Choroid plexus epithelial cell (primary cell): Measurements from ENCODE around the gene SIX3.

ENCODE experiments used
- DNase-seq: peaks from one replicate; pipeline ENCODE4 v3.0.0-alpha.2; 2010; ENCODE audit warnings: low read depth
- H3K4me3 ChIP-seq: 2 replicates; pipeline ENCODE4 v1.5.1; 2011; ENCODE audit warnings: low read depth, mild to moderate bottlenecking, control low read depth, low read length, moderate library complexity
- TF ChIP-seq, protein P1 (sequence below): conservative IDR thresholded peaks from 2 replicates; pipeline ENCODE4 v1.5.1; 2011; ENCODE audit warnings: low read depth, mild to moderate bottlenecking, control low read depth, inconsistent platforms, low read length, moderate library complexity

Gene SIX3

DNA sequence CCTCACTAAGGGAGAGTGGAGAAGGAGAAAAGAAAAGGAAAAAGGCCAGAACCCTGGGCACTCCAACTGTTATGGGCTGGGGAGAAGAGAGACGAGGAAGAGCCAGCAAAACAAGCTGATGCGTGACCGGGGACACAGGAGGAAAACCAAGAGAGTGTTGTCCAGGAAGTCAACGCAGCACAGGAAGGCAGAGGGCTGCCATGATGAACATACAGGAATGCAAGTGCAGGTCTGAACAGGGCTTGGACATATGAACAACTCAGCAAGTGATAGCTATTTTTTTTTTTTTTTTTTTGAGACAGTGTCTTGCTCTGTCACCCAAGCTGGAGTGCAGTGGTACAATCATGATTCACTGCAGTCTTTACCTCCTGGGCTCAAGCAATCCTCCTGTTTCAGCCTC, 28.4 kb downstream of the SIX3 start:
- DNase-seq, result no peak
- H3K4me3 ChIP-seq, result no peak overlapping the region
- TF ChIP-seq, protein P1, sequence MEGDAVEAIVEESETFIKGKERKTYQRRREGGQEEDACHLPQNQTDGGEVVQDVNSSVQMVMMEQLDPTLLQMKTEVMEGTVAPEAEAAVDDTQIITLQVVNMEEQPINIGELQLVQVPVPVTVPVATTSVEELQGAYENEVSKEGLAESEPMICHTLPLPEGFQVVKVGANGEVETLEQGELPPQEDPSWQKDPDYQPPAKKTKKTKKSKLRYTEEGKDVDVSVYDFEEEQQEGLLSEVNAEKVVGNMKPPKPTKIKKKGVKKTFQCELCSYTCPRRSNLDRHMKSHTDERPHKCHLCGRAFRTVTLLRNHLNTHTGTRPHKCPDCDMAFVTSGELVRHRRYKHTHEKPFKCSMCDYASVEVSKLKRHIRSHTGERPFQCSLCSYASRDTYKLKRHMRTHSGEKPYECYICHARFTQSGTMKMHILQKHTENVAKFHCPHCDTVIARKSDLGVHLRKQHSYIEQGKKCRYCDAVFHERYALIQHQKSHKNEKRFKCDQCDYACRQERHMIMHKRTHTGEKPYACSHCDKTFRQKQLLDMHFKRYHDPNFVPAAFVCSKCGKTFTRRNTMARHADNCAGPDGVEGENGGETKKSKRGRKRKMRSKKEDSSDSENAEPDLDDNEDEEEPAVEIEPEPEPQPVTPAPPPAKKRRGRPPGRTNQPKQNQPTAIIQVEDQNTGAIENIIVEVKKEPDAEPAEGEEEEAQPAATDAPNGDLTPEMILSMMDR, result no peak

GRCh38 chr2:44970846-44971450, 29.4 kb downstream of the SIX3 start:
- TF ChIP-seq, protein P1, result no peak
- no peak for DNase-seq
- no peak overlapping the region for H3K4me3 ChIP-seq

- TF ChIP-seq, protein P1, result no peak
- peak overlapping the region; percentile 52 for H3K4me3 ChIP-seq
- no peak for DNase-seq
Measured at GRCh38 chr2:44972771-44973535, 31.5 kb downstream of the SIX3 start.

DNA sequence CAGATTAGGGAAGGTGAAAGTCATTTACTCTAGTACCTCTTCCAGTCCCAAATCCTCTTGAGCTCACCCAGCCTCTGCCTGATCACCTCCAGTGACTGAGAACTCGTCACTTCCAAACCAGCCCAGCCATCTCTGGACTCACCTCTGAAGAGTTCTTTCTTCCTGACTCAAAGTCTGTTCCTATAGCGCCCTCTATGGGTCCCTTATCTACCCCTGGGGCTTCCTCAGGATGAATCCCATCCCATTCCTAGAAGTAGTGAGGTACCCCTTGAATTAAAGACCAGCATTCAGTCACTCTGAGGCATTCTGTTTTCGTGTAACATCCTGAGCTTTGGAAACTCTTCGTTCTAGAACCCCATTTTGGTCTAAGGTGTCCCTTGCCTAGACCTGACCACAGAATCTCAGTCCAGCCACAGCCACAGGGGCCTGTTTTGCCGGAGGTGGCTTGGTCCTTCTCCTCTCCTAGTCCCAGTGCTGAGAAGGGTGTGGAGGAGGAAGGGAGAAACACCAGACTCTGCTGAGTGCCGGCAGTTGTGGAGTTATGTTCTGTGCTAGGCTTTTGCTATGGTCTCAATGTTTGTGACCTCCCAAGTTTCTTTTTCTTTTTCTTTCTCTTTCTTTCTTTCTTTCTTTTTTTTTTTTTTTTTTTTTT, 32.7 kb downstream of the SIX3 start:
- DNase-seq, result peak; percentile 62

GRCh38 chr2:44975571-44976450, 34.3 kb downstream of the SIX3 start:
- peak; percentile 39 for DNase-seq
- TF ChIP-seq, protein P1, result no peak
- H3K4me3 ChIP-seq, result no peak overlapping the region

More for the DNA sequence above, 32.7 kb downstream of the SIX3 start:
- no peak overlapping the region for H3K4me3 ChIP-seq
- TF ChIP-seq, protein P1, result peak; percentile 64

- DNase-seq, result no peak
- TF ChIP-seq, protein P1, result no peak
- H3K4me3 ChIP-seq, result no peak overlapping the region
Measured at GRCh38 chr2:44979581-44979980, 38.1 kb downstream of the SIX3 start.
